Gastrocnemius medialis (tissue), 4 donors: Measurements from ENCODE around the gene TGFB1.

Experiments
- POLR2A ChIP-seq, 2 donors: fragments of 450-650 bp; IDR thresholded peaks; one replicate each; pipeline ENCODE4 v1.6.1; 2017; ENCODE audit warnings: antibody characterized with exemption in 2 of 2, mild to moderate bottlenecking in 2 of 2, moderate library complexity in 2 of 2
- TF ChIP-seq, protein P1 (sequence below), 5 experiments: fragments of 450-650 bp in 3 of 5; fragments of 200-600 bp in 2 of 5; sonication (generic) in 2 of 5; IDR thresholded peaks in 4 of 5; conservative IDR thresholded peaks in 1 of 5; 1 replicate in 4 of 5; 2 replicates in 1 of 5; pipeline ENCODE4 v1.5.1; 2016 to 2019; ENCODE audit warnings: antibody characterized with exemption in 5 of 5, mild to moderate bottlenecking in 3 of 5, moderate library complexity in 3 of 5

DNA sequence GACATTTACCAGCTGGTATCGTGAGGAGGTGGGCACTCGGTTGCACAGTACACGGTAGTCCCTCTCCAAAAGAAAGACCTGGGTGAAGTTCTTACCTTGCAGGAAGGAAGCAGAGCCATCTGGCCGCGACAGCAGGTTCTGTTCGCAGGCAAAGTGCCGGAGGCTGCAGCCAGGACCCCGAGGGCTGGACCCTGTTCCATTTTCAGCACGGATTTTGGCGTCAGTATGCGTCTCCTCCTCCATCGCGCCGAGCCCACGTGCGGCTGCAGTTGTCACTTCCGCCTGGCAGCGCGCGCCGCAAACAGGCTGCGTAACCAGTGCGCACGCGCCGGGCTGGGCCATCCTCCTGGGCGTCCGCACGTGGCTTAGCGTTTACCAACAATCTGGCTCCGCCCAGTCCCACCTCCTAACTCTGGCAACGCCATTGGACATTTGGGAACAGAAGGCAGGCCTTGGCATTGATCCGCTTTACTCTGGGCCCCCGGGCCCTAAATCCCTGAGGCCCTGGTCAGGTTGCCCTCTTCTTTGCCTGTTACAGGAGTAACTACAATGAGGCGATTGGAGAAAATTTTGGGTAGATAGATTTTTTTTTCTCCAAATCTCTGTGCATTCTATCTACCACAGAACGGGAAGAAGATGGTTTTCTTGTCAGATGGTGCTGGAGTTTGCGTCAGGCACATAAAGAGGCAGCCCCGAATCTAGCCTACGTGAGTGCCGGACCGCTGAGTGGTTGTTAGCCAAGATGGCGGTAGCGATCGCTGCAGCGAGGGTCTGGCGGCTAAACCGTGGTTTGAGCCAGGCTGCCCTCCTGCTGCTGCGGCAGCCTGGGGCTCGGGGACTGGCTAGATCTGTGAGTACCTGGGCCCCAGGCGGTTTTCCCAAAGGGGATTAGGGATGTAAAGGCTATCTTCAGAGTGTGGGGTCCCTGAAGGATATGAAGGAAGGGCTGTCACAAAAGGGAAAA, 43.6 kb upstream of the TGFB1 start, which contains the start of the genes BCKDHA and EXOSC5:
- TF ChIP-seq, protein P1, sequence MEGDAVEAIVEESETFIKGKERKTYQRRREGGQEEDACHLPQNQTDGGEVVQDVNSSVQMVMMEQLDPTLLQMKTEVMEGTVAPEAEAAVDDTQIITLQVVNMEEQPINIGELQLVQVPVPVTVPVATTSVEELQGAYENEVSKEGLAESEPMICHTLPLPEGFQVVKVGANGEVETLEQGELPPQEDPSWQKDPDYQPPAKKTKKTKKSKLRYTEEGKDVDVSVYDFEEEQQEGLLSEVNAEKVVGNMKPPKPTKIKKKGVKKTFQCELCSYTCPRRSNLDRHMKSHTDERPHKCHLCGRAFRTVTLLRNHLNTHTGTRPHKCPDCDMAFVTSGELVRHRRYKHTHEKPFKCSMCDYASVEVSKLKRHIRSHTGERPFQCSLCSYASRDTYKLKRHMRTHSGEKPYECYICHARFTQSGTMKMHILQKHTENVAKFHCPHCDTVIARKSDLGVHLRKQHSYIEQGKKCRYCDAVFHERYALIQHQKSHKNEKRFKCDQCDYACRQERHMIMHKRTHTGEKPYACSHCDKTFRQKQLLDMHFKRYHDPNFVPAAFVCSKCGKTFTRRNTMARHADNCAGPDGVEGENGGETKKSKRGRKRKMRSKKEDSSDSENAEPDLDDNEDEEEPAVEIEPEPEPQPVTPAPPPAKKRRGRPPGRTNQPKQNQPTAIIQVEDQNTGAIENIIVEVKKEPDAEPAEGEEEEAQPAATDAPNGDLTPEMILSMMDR (IDR thresholded peaks at IDR 0.05 in 4 of 5, conservative IDR thresholded peaks at IDR 0.05 in 1 of 5): peak in 1 of 5 experiments; percentile 12
- peak; percentile 50 to 67 for TF ChIP-seq POLR2A (IDR thresholded peaks at IDR 0.05)
